ENCODE measurements around the gene POLR3K.

POLR3K gene

DNA sequence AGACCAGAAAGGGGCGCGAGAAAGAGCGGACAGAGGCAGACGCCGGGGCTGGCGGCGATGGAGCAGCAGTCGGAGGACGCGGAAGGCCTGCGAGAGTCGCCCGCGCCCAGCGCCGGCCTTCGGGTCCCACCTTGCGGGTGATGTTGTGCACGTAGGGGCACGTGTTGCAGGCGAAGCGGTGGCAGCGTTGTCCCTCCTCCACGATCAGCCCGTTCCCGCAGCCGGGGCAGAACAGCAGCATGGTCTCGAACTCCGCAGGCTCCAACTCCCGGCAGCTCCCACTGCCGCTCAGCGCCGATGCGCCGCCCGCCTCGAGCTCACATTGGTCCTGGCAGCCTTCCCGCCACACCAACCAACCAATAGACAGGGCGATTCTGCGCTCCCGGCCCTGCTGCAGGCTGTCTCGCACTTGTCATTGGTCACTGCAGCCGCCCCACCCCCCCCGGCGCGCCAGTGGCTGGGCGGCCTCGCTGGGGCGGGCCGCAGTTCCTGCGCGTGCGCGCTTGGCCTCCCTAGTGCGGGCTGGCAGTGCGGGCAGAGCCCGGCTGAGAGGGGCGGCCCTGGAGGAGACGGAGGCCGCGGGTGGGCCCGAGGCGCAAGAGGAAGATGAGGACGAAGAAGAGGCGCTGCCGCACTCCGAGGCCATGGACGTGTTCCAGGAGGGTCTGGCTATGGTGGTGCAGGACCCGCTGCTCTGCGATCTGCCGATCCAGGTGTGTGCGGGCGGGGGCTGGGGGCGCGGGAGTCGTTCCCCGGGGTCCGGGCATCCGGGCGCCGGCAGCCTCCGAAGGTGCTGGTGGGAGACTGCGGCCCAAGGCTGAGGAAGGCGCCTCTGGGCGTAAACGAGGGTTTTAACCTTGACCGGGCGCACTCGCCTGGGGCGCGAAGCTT, at the start of gene POLR3K, which contains the start of gene SNRNP25:
Gene POLR3K (minus strand): TSS at position 263 of the 891 bp plus-strand sequence. CDS start 22 bp downstream, at position 241.
Gene SNRNP25 (plus strand): TSS at position 483 of the 891 bp plus-strand sequence. CDS start 189 bp downstream, at position 672.
- FAIRE-seq: no peak

DNA sequence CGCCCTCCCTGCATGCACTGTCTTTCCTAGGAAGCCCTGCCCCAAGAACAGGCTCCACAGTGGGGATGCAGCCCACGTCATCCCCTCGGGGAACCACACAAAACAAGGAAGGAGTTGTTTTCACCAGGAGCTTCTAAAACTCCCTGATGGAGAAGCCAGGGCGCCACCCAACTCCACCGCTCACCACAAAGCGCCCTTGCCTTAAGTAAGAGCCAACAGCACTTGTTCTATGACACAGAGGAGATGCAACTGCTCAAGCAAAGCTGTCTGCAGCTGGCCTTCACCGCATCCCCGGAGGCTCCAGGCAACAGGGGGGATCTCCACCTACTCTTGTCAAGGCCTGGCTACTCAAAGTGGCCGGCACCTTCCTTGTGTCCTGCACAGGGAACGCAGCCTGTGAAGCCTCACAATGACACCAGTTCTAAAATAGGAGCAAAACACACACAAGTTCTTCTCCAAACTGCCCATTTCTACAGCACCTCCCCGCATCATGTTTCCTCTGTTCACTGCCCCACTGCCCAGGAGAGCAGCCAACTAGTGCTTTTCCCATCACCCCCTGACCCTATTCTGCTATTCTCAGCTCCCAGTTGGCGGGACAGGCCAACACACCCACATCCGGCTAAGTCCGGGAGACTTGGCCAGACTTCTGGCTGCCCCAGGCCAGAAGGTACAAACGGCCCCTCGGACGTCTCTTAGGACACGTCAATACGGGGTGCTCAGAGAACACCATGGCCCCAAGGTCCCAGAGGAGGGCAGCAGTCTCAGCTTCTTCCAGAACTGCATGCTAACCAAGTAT, 48.9 kb upstream of the POLR3K start:
- no peak for FAIRE-seq

DNA sequence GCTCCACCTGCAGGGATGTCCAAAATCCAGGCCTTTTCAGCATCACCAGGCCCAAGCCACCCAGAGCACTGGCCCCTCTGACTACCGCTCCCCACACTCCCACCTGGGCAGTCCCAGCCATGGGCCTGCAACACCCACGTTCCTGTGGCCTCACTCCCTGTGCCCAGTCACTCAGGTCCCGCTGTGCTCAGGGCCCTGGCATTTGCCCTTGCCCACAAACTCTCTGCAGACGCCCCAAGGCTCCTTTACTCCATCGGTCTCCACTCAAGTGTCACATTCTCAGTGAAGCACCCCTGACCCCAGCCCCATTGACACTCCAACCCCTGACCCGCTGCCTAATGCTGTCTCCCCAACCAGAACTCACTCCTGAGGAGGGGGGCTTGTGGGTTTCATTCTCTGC, 48.2 kb upstream of the POLR3K start:
- no peak for FAIRE-seq

DNA sequence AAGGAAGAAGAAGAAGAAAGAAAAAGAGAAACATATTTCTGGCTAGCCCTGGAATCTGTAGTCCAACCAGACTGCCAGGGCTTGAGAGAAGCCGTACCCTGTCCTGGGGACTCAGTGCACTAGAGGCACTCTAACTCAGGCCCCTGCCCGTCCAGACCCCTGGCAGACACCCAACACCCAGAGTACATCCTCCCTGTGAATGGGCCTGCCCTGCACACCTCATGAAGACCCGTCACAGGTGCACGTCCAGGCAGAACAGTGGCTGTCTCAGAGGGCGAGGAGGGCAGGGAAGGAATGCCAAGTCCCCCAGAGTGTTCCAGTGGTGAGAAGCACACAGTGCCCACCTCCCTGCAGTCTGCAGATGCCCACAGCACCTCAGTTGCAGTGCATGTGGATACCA, 47.6 kb upstream of the POLR3K start:
- no peak for FAIRE-seq

DNA sequence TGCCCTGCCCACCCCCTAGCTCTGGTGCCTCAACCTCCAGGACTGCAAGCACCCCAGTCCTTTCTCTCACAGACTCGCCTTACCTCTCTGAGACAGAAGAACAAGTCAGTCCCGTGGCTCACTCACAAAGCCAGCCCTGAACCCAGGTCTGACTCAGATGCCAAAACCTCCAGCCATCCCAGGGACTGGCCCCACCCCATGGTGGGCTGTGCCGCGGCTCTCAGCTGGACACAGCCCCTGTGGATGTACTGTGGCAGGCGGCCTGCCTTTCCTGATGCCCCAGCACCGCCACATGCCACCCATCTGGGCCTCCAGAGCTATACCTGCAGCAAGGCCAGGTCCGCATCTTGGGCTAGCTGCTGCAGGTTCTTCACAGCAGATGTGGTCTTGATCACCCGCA, 44.4 kb upstream of the POLR3K start:
- no peak for FAIRE-seq

DNA sequence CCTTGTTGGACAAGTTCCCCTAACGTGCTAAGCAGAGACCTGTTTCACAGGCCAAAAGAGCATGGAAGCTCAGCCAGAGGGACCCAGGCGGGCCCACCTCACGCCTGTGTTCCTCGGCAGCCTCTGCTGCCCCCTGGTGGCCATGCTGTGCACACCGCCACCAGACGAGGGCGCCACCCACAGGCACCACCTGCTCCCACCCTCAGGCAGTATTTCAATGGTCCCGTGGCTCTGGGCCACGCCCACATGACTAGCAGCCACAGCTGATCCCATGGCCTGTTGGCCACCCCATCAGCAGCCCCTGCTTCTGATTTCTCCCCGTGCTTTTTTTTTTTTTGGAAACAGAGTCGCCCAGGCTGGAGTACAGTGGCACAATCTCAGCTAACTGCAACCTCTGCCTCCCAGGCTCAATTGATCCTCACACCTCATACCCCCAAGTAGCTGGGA, 43.5 kb upstream of the POLR3K start:
- no peak for FAIRE-seq

DNA sequence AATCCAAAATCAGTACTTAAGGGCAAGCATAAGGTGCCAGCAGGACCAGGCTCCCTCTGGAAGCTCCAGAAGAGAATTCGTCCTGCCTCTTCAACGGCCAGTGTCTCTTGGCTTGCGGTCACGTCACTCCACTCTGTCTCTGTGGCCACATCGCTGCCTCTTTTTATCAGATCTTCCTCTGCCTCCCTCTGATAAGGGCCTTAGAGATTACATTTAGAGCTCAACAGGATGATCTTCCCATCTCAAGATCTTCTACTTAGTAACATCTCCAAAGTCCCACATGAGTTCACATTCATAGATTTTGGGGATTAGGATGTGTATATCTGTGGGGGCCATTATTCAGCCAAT, 41.5 kb upstream of the POLR3K start:
- FAIRE-seq: no peak

DNA sequence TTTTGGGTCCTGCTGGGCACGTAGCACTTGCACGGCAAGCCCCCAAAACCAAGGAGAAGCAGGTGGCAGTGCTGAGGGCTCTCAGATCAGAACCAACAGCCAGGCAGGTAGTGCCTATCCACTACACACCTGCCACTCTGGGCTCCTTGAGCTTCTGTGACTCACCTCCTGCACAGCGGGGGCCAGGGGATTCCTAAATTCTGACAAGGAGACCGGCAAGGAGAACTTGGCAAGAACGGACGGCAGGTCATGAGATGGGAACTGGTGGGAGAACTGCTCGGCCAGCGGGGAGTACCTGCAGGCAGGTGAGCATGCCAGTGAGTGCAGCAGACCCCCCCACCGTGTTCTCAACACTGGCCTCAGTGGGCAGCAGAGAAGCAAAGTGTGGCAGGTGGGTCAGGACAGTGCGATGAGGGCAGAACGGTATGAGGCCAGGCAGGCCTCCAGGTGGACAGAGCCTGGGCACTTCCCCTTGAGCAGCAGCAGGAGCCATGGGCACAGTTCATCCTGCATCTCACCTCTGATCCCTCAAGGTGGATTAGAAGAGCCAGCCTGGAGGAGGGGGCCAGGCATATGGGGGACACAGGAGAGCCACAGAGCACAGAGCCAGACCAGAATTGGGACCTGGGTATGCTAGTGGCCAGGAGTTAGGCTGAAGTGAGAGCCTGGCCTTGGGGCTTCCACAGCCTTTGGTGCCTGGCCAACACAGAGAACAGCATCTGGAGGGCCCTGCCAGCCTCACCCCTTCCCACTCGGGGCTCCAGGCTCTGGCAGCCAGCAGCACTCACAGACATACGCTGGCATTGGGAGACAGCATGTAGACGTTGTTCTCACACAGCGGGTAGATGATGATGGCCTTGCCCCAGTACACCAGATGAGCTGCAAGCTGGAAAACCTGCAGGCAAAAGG, 39.3 kb upstream of the POLR3K start:
- FAIRE-seq: no peak

DNA sequence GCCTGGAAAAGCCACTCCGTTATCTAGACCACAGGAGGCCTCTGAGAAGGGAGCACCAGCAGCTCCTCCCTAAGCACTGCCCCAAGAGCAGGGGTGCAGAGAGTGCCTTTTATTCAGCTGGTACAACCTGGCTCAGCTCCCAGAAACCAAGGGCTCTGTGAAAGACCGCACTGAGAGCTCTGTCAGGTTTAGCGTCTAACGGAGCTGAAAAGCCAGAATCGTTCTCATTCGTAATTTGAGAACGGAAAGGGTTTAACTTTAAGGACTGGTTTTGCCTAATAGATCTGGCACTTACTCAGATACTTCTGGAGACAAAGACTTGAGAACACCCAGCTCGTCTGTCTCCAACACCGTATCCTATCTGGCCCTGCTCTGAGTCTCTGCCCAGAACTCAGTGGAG, 38.1 kb upstream of the POLR3K start:
- no peak for FAIRE-seq

DNA sequence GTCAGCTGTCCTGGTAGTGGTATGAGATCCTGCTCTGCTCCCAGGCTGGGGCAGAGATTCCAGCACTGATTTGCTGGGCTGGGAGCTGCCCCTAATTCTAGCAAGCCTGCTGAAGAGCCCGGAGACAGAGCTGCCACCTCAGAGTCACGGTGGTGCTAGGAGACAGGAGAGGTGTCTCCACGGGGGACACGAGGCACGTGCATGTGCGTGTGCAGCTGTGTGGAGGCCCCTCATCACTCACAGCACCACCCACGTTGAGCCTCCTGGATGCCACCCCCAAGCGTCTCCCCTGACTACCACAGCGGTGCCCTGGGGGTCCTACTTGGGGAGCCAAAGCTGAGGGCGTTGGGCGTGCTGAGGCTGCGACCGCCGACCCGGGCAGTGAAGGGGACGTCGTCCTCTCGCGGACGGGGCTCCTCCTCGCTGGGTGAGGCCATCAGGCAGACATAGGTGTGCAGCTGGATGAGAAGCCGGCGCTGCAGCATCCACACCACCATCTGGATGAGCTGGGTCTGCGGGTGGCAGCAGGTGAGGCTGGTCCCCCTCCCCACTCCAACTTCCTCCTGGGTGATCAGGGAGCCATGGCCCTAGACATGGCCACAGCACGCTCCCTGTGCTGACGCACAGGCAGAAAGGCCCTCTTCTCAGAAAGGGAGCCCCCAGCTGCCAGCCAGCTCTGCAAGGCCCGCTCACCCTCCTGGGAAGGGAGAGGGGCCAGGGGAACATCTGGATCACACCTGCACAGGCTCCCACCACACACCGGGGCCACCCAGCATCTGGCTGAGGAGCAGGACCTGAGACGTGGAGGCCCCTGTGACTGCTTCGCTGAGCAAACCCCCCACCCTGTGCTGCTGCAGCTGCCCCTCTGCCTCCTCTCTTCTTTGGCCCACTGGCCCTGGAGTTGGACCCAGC, 36.2 kb upstream of the POLR3K start:
- FAIRE-seq: no peak

DNA sequence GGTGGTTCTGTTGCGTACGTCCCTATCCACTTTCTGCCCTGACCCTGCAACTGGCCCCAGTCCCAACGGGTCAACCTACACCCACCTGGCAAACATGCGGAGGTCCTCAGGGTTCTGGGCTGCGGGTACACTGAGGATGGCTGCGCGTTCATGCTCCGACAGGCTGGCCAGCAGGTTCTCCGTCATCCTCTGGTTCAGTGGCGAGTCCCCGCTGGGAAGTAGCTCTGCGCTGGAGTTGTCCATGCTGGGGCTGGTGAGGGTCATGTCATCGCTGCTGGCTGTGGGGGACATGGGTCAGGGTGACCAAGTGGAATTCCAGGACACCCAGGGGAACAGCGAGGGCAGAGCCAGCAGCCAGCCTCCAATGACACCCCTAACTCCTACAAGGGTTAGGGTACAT, 35.2 kb upstream of the POLR3K start:
- no peak for FAIRE-seq

DNA sequence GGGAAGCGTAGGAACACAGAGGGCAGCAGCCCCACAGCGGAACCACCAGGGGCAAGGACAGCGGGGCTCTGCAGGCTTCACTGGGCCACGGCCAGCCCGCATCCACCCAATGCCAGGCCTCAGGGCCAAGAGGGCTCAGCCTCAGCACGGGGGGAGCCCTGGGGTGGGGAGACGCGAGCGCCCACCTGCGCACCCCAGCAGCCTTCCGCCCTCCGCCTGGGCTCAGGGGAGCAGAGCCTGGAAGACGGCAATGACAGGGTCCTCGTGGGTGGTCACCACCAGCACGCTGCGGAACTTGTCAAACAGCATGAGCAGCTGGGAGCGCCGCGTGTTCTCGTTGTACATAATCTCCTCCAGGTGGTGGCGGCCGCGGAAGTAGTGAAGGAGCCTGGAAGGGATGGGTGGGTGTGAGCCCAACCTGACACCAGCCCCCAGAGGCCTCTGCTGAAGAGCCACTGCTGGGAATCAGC, 33.1 kb upstream of the POLR3K start:
- FAIRE-seq: no peak

DNA sequence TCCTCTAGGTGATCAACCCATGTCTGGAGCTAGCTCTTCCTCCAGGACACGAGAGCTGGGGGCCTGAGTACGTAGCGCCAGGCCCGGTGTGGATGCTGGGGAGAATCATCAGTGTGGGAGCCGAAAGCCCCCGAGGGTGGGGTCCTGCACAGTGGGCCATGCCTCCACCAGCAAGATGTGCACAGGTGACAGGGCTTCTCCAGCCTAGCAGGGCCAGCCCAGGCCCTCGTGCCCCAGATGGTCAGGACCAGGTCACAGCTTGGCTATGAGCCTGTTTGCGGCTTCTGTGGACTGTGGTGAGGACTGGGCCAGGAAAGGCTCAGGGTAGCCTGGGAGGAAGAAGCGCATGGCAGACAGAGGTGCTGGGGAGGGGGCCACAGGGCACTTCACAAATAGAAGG, 32.5 kb upstream of the POLR3K start:
- no peak for FAIRE-seq

DNA sequence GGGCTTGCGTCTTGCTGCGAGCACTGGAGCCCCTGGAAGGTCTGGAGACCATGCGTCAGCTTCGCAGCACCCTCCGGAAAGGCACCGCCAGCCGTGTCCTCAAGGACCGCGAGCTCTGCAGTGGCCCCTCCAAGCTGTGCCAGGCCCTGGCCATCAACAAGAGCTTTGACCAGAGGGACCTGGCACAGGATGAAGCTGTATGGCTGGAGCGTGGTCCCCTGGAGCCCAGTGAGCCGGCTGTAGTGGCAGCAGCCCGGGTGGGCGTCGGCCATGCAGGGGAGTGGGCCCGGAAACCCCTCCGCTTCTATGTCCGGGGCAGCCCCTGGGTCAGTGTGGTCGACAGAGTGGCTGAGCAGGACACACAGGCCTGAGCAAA, 32.0 kb upstream of the POLR3K start:
- no peak for FAIRE-seq

DNA sequence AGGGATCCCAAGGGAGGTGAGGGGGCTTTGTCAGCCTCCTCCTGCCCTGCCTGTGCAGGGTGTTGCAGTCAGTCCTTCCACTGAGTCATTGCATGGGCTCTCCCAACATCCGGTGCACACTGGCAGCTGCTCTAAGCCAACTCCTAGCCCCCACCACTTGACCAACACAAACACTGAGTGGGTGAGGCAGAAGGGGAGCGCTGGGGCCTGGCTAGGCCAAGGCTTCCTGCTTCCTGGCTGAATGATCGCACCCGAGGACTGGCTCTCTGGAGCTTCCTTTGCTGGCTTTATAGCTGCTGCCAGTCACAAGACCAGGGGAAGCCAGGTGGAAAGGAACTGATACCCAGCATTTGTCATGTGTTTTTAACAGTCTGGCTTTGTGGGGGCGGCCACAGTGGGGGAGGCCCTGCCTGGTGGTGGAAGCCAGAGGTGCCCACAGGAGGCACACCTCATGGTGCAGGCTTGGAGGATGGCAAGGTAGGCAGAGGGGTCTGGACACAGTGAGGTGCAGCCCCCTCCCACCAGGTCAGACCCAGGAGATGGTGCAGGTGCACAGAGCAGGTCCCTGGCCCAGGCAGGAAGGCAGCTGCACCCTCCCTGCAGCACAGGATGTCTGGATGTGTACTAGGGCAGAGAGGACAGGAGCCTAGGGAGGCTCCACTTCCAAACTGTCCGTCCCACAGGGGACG, 31.5 kb upstream of the POLR3K start:
- FAIRE-seq: no peak

DNA sequence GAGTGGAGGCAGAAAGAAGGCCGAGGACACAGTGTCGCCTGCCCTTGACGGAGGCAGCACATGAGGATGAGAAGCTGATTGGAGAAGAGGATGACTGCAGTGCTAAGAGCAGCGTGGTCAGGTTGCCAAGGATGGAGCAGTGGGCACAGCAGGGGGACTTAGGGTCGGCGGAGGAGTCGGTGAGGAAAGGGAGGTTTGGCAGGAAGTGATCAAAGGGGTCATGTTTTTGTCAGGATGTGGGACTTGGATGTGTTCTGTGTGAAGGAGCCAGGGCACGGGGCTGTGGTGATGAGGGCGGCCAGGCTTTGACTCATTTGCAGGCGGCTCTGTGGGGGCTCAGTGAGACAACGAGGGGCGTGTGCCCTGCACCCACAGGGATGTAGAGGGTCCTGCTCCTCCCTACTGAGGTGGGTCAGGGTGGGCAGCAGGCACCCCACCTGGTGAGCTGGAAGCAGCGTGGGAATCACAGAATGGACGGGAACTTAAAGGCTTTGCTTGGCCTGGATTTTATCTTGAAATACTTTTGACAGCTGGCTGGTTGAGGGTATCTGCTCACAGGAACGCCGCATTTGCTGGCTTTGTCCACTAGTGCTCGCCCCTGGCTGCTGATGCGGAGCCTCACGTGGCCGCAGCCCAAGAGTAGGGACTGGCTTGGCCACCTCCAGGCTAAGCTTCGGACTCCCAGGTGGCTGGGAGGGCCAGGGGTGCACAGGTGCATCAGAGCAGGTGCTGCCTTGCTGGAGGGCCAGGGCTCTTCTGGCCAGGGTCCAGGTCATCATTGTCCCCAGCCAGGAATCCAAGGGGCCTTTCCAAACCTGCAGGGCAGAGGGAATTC, 30.6 kb upstream of the POLR3K start:
- no peak for FAIRE-seq

DNA sequence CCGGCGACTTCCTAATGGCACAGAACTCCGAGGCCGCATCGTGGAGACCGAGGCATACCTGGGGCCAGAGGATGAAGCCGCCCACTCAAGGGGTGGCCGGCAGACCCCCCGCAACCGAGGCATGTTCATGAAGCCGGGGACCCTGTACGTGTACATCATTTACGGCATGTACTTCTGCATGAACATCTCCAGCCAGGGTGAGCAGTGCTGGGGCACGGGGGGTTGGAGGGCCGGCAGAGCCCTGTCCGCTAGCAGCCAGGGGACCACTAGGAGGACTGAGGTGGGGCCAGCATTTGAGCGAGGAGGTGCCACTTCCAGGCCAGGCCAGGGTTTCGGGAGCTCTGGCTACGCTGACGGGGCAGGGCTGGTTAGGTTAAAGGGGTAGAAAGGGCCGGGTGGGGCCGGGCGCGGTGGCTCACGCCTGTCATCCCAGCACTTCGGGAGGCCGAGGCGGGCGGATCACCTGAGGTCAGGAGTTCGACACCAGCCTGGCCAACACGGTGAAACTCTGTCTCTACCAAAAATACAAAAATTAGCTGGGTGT, 29.7 kb upstream of the POLR3K start:
- FAIRE-seq: no peak

DNA sequence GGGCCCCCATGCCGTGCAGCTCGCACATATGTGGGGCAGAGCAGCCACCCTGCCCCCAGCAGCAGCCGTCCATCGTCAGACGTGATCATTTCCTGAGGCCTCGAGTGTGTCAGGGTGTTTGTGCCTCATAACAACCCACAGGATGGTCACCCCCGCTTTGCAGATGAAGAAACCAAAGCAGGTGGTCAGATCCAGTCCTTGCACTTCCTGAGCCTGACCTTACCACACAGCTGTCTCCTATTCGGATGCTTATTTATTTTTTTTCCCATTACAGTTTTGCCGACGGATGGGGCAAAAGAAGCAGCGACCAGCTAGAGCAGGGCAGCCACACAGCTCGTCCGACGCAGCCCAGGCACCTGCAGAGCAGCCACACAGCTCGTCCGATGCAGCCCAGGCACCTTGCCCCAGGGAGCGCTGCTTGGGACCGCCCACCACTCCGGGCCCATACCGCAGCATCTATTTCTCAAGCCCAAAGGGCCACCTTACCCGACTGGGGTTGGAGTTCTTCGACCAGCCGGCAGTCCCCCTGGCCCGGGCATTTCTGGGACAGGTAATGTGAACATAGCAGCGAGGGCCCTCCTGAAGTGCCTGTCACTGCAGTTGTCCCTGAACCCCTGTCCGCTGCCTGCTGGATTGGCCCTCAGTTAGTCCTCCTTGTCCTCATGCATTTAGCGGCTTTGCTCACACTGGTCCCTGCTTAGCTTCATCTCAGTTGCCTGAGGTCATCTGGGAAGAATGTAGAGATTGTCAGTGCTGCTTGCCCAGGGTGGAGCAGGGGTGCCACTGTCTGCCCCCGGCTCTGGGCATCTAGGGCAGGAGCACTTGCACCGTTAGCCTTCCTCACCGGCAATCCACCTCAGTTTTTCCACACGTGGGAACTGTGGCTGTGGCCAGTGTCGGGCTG, 26.0 kb upstream of the POLR3K start:
- no peak for FAIRE-seq

Data from colon (tissue), 2 donors.